Loucy (cell line): Measurements from ENCODE around the gene AK3.

ENCODE experiments used
- EZH2phosphoT487 ChIP-seq: fragments of 200-600 bp; IDR thresholded peaks from 2 replicates; pipeline ENCODE4 v1.6.1; 2018; ENCODE audit warnings: antibody characterized with exemption, mild to moderate bottlenecking, moderate library complexity, borderline replicate concordance
- TF ChIP-seq, protein P1 (sequence below): fragments of 200-600 bp; sonication (generic); conservative IDR thresholded peaks from 2 replicates; pipeline ENCODE4 v1.5.1; 2014; ENCODE audit warnings: mild to moderate bottlenecking, antibody characterized with exemption, low read length

DNA sequence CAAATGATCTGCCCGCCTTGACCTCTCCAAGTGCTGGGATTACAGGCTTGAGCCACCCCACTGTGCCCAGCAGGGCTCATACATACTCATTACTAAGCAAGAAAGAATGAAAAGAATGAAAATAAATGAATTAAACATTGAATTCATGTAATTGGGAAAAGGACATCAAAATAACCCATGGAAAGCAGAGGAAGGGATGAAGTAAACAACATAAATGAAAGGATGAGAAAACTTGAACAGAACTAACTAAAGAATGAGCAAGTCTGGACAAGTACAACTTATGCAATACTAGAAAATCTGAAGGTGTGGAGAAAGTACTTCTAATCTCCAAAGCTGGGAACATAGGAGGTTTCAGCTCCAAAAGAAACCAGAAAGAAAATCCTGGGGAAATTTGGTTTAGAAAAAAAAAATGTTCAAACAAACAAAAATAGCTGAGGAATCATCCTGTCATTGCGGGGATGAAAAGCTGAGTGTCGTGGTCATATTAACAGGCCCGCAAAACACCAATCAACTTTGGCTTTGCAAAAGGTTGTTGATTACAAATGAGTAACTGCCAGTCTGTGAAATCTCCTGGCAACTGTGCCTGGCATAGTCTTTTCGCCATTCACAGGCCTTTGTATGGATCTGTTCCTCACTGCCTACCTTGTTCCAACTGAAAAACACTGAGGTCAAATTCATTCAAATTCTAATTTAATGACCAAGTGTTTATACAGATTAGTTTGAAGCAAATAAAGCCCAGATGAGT lies 2.3 kb upstream of the AK3 start:
- TF ChIP-seq, protein P1, sequence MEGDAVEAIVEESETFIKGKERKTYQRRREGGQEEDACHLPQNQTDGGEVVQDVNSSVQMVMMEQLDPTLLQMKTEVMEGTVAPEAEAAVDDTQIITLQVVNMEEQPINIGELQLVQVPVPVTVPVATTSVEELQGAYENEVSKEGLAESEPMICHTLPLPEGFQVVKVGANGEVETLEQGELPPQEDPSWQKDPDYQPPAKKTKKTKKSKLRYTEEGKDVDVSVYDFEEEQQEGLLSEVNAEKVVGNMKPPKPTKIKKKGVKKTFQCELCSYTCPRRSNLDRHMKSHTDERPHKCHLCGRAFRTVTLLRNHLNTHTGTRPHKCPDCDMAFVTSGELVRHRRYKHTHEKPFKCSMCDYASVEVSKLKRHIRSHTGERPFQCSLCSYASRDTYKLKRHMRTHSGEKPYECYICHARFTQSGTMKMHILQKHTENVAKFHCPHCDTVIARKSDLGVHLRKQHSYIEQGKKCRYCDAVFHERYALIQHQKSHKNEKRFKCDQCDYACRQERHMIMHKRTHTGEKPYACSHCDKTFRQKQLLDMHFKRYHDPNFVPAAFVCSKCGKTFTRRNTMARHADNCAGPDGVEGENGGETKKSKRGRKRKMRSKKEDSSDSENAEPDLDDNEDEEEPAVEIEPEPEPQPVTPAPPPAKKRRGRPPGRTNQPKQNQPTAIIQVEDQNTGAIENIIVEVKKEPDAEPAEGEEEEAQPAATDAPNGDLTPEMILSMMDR, result no peak
- no peak for TF ChIP-seq EZH2phosphoT487
